ENCODE data around the gene PLA2G4B.

Gene PLA2G4B, protein sequence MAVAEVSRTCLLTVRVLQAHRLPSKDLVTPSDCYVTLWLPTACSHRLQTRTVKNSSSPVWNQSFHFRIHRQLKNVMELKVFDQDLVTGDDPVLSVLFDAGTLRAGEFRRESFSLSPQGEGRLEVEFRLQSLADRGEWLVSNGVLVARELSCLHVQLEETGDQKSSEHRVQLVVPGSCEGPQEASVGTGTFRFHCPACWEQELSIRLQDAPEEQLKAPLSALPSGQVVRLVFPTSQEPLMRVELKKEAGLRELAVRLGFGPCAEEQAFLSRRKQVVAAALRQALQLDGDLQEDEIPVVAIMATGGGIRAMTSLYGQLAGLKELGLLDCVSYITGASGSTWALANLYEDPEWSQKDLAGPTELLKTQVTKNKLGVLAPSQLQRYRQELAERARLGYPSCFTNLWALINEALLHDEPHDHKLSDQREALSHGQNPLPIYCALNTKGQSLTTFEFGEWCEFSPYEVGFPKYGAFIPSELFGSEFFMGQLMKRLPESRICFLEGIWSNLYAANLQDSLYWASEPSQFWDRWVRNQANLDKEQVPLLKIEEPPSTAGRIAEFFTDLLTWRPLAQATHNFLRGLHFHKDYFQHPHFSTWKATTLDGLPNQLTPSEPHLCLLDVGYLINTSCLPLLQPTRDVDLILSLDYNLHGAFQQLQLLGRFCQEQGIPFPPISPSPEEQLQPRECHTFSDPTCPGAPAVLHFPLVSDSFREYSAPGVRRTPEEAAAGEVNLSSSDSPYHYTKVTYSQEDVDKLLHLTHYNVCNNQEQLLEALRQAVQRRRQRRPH

DNA sequence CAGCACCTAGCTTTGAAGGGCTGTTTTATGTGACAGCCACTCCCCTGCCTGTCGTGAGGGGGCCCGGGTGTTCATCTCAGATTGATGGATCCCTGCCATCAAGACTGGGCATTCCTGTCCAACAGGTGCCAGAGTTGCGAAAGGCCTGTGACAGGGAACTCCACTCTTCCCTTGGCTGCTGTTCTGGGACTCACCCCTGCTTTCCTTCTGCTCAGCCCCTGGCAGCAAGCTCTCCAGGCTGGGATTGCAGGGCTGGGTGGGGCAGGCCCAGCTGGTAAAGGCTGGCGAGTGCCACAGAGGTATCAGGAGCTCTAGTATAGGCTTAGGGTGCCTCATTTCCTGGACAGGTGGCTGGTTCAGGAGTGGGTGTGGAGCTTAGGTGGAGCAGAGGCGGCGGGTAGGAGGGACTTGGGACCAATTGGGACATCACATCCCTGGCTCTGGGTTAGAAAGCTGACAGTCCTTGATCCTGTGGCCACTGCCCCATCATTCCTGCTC is at the start of gene PLA2G4B:
Gene PLA2G4B (plus strand): TSS at position 448 of the 498 bp plus-strand sequence. CDS start 67 bp downstream, outside the sequence.
- TF ChIP-seq, protein P1, sequence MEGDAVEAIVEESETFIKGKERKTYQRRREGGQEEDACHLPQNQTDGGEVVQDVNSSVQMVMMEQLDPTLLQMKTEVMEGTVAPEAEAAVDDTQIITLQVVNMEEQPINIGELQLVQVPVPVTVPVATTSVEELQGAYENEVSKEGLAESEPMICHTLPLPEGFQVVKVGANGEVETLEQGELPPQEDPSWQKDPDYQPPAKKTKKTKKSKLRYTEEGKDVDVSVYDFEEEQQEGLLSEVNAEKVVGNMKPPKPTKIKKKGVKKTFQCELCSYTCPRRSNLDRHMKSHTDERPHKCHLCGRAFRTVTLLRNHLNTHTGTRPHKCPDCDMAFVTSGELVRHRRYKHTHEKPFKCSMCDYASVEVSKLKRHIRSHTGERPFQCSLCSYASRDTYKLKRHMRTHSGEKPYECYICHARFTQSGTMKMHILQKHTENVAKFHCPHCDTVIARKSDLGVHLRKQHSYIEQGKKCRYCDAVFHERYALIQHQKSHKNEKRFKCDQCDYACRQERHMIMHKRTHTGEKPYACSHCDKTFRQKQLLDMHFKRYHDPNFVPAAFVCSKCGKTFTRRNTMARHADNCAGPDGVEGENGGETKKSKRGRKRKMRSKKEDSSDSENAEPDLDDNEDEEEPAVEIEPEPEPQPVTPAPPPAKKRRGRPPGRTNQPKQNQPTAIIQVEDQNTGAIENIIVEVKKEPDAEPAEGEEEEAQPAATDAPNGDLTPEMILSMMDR (conservative IDR thresholded peaks at IDR 0.05), result no peak
- peak within 1 kb of the TSS; percentile 94 for H3K27ac ChIP-seq

DNA sequence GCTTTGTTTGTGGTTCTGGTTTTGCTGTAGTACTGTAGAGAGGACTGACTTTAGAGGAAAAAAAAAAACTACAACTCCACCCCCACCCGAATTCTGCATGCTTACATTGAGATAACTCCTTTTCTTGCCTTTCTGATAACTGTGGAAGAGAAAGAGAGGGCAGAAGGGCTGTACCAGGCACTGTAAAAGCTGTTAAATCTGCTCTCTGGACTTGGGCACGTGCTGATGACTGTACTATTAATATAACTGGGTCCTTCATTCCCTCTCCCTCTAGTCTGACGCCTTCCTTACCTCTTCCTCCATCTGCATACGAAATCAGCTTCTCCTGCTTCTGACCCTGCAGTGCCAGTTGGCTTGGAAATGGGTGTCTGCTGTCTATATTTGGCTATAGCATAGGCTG is 49.4 kb upstream of the PLA2G4B start:
- H3K27ac ChIP-seq, result no peak overlapping the region
- TF ChIP-seq, protein P1 (conservative IDR thresholded peaks at IDR 0.05), result no peak

DNA sequence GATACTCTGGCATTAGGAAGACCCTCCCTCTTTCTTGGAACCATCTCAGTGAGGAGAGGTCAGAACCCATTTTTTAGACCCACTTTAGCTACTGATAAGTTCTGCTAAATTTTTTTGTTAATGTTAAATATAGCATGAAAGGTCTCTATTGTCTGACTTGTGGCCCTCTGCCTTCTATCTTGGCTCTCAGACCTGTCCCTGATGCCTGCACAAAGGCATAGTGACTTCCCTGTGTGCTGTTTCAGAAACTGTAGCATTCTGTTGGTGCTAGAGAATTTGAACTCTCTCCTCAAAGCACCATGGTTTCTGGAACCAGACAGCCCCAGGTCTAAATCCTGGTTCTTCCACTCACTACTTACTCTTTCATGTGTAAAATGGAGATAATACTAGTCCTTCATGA is 49.0 kb upstream of the PLA2G4B start:
- no peak overlapping the region for H3K27ac ChIP-seq
- TF ChIP-seq, protein P1 (conservative IDR thresholded peaks at IDR 0.05), result no peak

DNA sequence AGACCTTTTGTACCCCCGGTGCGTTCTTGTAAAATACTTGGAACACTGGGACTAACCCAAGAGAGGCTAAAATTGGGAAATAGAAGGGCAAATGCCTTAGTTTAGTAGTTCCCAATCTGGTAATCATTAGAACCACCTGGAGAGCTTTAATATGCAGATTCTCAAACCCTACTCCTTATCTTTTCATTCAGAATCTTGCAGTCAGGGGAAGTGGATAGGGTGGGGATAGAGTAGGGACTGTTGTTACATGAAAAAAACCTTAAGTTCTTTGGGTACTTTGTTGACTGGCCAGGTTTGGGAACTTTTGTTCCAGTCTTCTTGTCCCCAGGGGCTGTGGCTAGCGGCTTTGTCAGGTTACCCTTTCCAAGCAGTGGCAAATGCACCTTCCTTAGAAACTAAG is 48.5 kb upstream of the PLA2G4B start:
- TF ChIP-seq, protein P1 (conservative IDR thresholded peaks at IDR 0.05), result no peak
- no peak overlapping the region for H3K27ac ChIP-seq

DNA sequence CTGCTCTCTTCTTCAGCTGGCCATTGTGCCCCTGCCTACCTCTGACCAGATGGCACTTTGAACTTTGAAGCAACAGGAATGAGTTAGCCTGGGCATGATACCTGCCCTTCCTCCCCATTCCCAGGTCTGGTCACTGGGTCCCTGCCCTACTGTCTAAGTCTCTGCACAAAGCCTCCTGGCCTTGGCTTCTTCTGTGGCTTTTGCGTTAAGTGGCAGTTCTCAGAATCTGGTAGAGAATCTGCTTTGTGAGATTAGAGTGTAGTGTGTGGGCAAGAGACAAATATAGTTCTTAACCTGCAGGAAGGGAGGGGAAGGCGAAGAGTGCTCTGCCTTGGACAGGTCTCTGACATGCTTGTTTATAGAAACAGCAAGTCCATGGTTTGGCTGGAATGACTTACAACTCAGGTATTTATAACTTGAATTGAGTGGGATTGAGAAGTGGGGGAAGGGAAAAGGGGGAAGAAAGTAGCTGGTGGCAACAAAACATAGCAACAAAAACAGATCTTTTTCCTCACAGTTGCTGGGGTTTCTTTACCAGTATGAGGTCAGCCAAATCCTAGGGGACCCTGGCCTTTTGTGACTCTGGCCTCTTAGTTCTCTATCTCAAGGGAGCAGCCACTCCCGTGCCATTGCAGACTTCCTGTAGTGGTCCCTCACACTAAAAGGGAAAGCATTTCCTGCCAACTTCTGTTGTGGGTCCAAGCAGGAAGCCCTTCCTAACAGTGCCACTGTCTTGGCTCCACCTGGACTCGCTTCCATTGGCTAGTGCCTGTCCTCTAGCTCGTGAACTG is 47.7 kb upstream of the PLA2G4B start:
- TF ChIP-seq, protein P1 (conservative IDR thresholded peaks at IDR 0.05), result no peak
- no peak overlapping the region for H3K27ac ChIP-seq

DNA sequence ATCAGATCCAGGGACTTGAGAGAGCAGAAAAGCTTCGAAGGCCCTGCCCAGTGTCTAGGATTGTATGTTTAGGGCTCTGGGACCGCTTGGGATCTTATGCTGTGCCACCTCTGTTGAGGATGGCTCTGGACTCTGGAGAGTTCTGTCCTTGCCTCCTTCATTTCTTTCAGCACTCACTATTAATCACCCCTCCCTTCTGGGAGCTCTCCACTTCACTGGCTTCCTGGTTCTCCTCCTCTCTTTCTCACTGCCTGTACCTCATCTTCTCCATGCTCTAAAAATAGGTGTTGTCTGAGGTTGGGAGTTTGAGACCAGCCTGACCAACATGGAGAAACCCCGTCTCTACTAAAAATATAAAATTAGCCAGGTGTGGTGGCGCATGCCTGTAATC is 47.1 kb upstream of the PLA2G4B start:
- TF ChIP-seq, protein P1 (conservative IDR thresholded peaks at IDR 0.05), result no peak
- H3K27ac ChIP-seq, result no peak overlapping the region
